B cell (primary cell): ENCODE data around the gene RPGR. TPM values are rescaled to one million over a fixed set of nuclear protein-coding genes. Genes with fewer than 3 reads are reported as not detected.

ENCODE experiments used
- ATAC-seq: fragments of 200-7000 bp; cut with Tn5 transposase; one replicate; pipeline ENCODE4 v1.10.0; 2021; ENCODE audit warnings: low read depth, mild to moderate bottlenecking, moderate number of reproducible peaks, moderate library complexity
- CTCF ChIA-PET: fragments of 350-600 bp; sonication (Branson Sonifier 250); formaldehyde crosslinking; loops from one replicate; lab custom pipeline; 2021; ENCODE audit warnings: antibody characterized with exemption, inconsistent platforms; lab: Charles Lee
- POLR2A ChIA-PET: fragments of 350-600 bp; sonication (Branson Sonifier 250); formaldehyde crosslinking; loops from one replicate; lab custom pipeline; 2021; ENCODE audit warnings: antibody characterized with exemption; lab: Charles Lee
- DNase-seq: peaks from one replicate; pipeline ENCODE4 v3.0.0; 2013
- H2AFZ ChIP-seq: 2 replicates; pipeline ENCODE4 v1.6.1; 2012; ENCODE audit warnings: mild to moderate bottlenecking, low read depth, low read length; ENCODE audit not compliant: insufficient read depth, poor library complexity, severe bottlenecking
- H3K27ac ChIP-seq, 2 donors: 1 replicate in 1 of 2; 2 replicates in 1 of 2; pipeline ENCODE4 v1.5.1; 2012 to 2013; ENCODE audit warnings: low read length in 2 of 2, mild to moderate bottlenecking in 2 of 2, moderate library complexity in 1 of 2
- H3K27me3 ChIP-seq, 4 experiments: fragments of 200-600 bp in 1 of 4; sonication (generic) in 1 of 4; replicated peaks in 1 of 4; 1 replicate in 2 of 4; 2 replicates in 2 of 4; pipeline versions ENCODE4 v1.6.1 to v1.7.0; 2013 to 2016; ENCODE audit warnings: low read length in 3 of 4, mild to moderate bottlenecking in 2 of 4, mixed read lengths in 1 of 4, moderate library complexity in 1 of 4; ENCODE audit not compliant: insufficient read depth in 4 of 4, control insufficient read depth in 3 of 4; ENCODE audit errors: control extremely low read depth in 1 of 4
- H3K36me3 ChIP-seq, 2 experiments: replicated peaks in 1 of 2; 1 replicate in 1 of 2; 2 replicates in 1 of 2; pipeline versions ENCODE4 v1.6.1 to v1.7.1; 2013; ENCODE audit warnings: low read length in 1 of 2; ENCODE audit not compliant: insufficient read depth in 2 of 2, control insufficient read depth in 1 of 2; ENCODE audit errors: control extremely low read depth in 1 of 2, extremely low read depth in 1 of 2
- H3K4me1 ChIP-seq, 2 donors: fragments of 200-600 bp in 1 of 2; sonication (generic) in 1 of 2; 1 replicate in 1 of 2; 2 replicates in 1 of 2; pipeline versions ENCODE4 v1.5.1 to v1.6.1; 2013 to 2017; ENCODE audit warnings: low read length in 2 of 2; ENCODE audit not compliant: control insufficient read depth in 2 of 2, insufficient read depth in 2 of 2
- H3K4me2 ChIP-seq: replicated peaks from 2 replicates; pipeline ENCODE3; 2012; ENCODE audit warnings: mild to moderate bottlenecking, low read depth, low read length; ENCODE audit not compliant: poor library complexity, severe bottlenecking
- H3K4me3 ChIP-seq, 5 experiments: fragments of 200-600 bp in 1 of 5; sonication (generic) in 1 of 5; 1 replicate in 3 of 5; 2 replicates in 2 of 5; pipeline versions ENCODE4 v1.5.1 to v1.7.0; 2011 to 2016; ENCODE audit warnings: low read length in 4 of 5, mild to moderate bottlenecking in 4 of 5, low read depth in 2 of 5, control low read depth in 1 of 5, moderate library complexity in 1 of 5; ENCODE audit not compliant: insufficient read depth in 1 of 5; ENCODE audit errors: control extremely low read depth in 1 of 5, extremely low read depth in 1 of 5
- H3K79me2 ChIP-seq: fragments of 200-600 bp; sonication (generic); one replicate; pipeline ENCODE4 v1.6.0; 2016; ENCODE audit warnings: low read length; ENCODE audit not compliant: control insufficient read depth, insufficient read depth
- H3K9ac ChIP-seq: fragments of 200-600 bp; sonication (generic); 2 replicates; pipeline ENCODE4 v1.6.1; 2017; ENCODE audit warnings: mild to moderate bottlenecking, low read length, moderate library complexity
- H3K9me3 ChIP-seq, 3 donors: one replicate each; pipeline versions ENCODE4 v1.6.1 to v1.7.1; 2013; ENCODE audit warnings: low read length in 2 of 3; ENCODE audit not compliant: control insufficient read depth in 2 of 3, insufficient read depth in 1 of 3; ENCODE audit errors: control extremely low read depth in 1 of 3
- H4K20me1 ChIP-seq: 2 replicates; pipeline ENCODE4 v1.6.0; 2012; ENCODE audit warnings: mild to moderate bottlenecking, low read length; ENCODE audit not compliant: insufficient read depth, control insufficient read depth, poor library complexity, severe bottlenecking
- H3K27ac Mint-ChIP-seq: one replicate; pipeline ENCODE4 v1.8.0; 2021; ENCODE audit warnings: mixed read lengths
- H3K27me3 Mint-ChIP-seq: one replicate; pipeline ENCODE4 v1.8.0; 2021; ENCODE audit warnings: mixed read lengths
- H3K4me1 Mint-ChIP-seq: one replicate; pipeline ENCODE4 v1.8.0; 2021; ENCODE audit warnings: mixed read lengths
- H3K4me3 Mint-ChIP-seq: one replicate; pipeline ENCODE4 v1.8.0; 2021; ENCODE audit warnings: mixed read lengths
- H3K9me3 Mint-ChIP-seq: one replicate; pipeline ENCODE4 v1.8.0; 2022; ENCODE audit warnings: mixed read lengths; ENCODE audit not compliant: insufficient read depth
- CTCF ChIP-seq: fragments of 200-600 bp; IDR thresholded peaks from one replicate; pipeline ENCODE4 v1.8.0; 2022; ENCODE audit warnings: antibody characterized with exemption, mild to moderate bottlenecking
- EZH2 ChIP-seq: IDR thresholded peaks from 2 replicates; pipeline ENCODE4 v1.6.1; 2012; ENCODE audit warnings: borderline replicate concordance, low read depth, mild to moderate bottlenecking, moderate library complexity, low read length; ENCODE audit not compliant: insufficient read depth, poor library complexity, severe bottlenecking
- WGBS: methylation state at CpG from one replicate; pipeline ENCODE4 v1.1.5; 2013; ENCODE audit warnings: missing lambda C conversion rate; ENCODE audit not compliant: insufficient coverage; 5-methylcytosine and 5-hydroxymethylcytosine counted together
- intact Hi-C: fragments of 100-400 bp; cut with micrococcal nuclease; formaldehyde crosslinking; loops from one replicate; pipeline ENCODE4 v1.10.0; 2022
- polyA plus RNA-seq: library from polyadenylated mRNA; depleted of rRNA; stranded (reverse); fragments of >200 nt; gene quantifications from 2 replicates; pipeline ENCODE4 v1.2.3, GENCODE V29; 2012
- total RNA-seq, 2 donors: library from RNA; stranded (reverse); fragments of 120-200 nt in 1 of 2; gene quantifications; 1 replicate in 1 of 2; 2 replicates in 1 of 2; pipeline versions ENCODE4 v1.2.3 to v1.2.4, GENCODE V29; 2013 to 2022

Gene RPGR
- total and polyA plus RNA-seq, 2 donors (not counting 1 experiment from before 2014, with no cell fraction given) = 4.2 to 26.8 TPM

- Histone ChIP-seq H3K79me2 (no peaks in the 10 kb centered on the region), H2AFZ (no peak overlapping the region), H3K27me3 (peaks cover 0 to 4% (median under 1%) of the 10 kb centered on the region in 4 experiments), H4K20me1 (no peaks in the 10 kb centered on the region), H3K27ac (no peak overlapping the region), H3K9ac (no peak overlapping the region), H3K4me1 (no peaks in the 10 kb centered on the region), H3K4me3 (no peak overlapping the region), H3K36me3 (no peaks in the 10 kb centered on the region), H3K9me3 (no peaks in the 10 kb centered on the region), H3K4me2 (no peak overlapping the region)
- Mint-ChIP-seq H3K27ac (no peak overlapping the region), H3K9me3 (no peaks in the 10 kb centered on the region), H3K27me3 (peaks cover 14% of the 10 kb centered on the region), H3K4me1 (no peaks in the 10 kb centered on the region), H3K4me3 (no peak overlapping the region)
- CTCF ChIA-PET = no interaction called here
- POLR2A ChIA-PET = no interaction called here
- intact Hi-C loops = no loop called here
- DNase-seq (no peak), ATAC-seq (no peak)
- TF ChIP-seq EZH2 (no peak), CTCF (no peak)
- WGBS = no CpG with 5 or more reads among the region's 2 CpGs
Observed at GRCh38 chrX:38347136-38347535, 19.8 kb upstream of the RPGR start.

- Mint-ChIP-seq H3K4me3 (no peak overlapping the region), H3K4me1 (no peaks in the 10 kb centered on the region), H3K27ac (no peak overlapping the region), H3K27me3 (peaks cover 18% of the 10 kb centered on the region), H3K9me3 (no peaks in the 10 kb centered on the region)
- POLR2A ChIA-PET = no interaction called here
- H3K9me3 ChIP-seq = no peaks in the 10 kb centered on the region
- H2AFZ ChIP-seq = no peak overlapping the region
- intact Hi-C loops = no loop called here
- H3K9ac ChIP-seq = no peak overlapping the region
- H3K36me3 ChIP-seq = no peaks in the 10 kb centered on the region
- no peak overlapping the region for H3K4me2 ChIP-seq
- CTCF ChIA-PET = no interaction called here
- no peak for DNase-seq
- no peaks in the 10 kb centered on the region for H3K4me1 ChIP-seq
- H3K27ac ChIP-seq = no peak overlapping the region
- WGBS = no CpG with 5 or more reads among the region's 5 CpGs
- H3K27me3 ChIP-seq = peaks cover 0 to 4% (median under 1%) of the 10 kb centered on the region in 4 experiments
- no peaks in the 10 kb centered on the region for H4K20me1 ChIP-seq
- ATAC-seq = no peak
- TF ChIP-seq EZH2 (no peak), CTCF (no peak)
- H3K79me2 ChIP-seq = no peaks in the 10 kb centered on the region
- H3K4me3 ChIP-seq = no peak overlapping the region
Observed at GRCh38 chrX:38346150-38346549, 18.8 kb upstream of the RPGR start.
